Measurements from ENCODE around the gene TWIST2. TPM values are rescaled to one million over a fixed set of nuclear protein-coding genes. Genes with fewer than 3 reads are reported as not detected.

Gene TWIST2
- total and polyA plus RNA-seq, 2 donors from 2014 or later = 0.56 to 1.4 TPM

DNA sequence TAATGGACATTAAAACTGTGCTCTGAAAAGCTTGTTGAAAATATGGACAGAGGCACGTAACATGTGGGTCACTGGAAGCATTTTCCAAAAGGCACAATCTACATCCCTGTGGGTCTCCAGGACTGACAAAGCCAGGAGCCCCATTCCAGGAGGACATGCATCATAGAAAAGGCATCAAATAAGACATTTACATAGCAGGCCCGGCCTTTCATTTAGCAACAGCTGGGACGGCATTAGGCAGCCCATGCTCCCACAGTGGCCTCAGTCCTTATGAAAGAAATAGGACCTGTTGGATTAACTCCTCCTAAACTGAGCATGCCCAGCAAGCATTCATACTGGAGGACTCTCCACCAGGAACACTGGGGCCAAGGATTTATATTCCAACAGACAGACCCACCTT is 72.2 kb downstream of the TWIST2 start:
- H3K9me3 ChIP-seq (ENCODE audit: control insufficient read depth in 2 of 3, insufficient read depth in 1 of 3, low read length in 3 of 3) = no peaks in the 10 kb centered on the region
- H3K27me3 ChIP-seq (ENCODE audit: control insufficient read depth, insufficient read depth, low read length) = no peaks in the 10 kb centered on the region
- H3K4me1 ChIP-seq (ENCODE audit: control insufficient read depth in 2 of 3, insufficient read depth in 2 of 3, low read depth in 1 of 3, low read length in 3 of 3) = no peaks in the 10 kb centered on the region
- no peak overlapping the region for H3K4me3 ChIP-seq (ENCODE audit: low read length in 3 of 3)
- FAIRE-seq = no peak
- H3K27ac ChIP-seq (ENCODE audit: low read depth in 2 of 2, low read length in 2 of 2) = no peak overlapping the region
- H3K36me3 ChIP-seq (ENCODE audit: control insufficient read depth in 2 of 3, insufficient read depth in 3 of 3, low read length in 3 of 3) = no peaks in the 10 kb centered on the region
- no peak overlapping the region for H3K9ac ChIP-seq (ENCODE audit: low read length in 3 of 3)
- intact Hi-C loops (cut with DNase I) = no loop called here
- TF ChIP-seq, protein P1, sequence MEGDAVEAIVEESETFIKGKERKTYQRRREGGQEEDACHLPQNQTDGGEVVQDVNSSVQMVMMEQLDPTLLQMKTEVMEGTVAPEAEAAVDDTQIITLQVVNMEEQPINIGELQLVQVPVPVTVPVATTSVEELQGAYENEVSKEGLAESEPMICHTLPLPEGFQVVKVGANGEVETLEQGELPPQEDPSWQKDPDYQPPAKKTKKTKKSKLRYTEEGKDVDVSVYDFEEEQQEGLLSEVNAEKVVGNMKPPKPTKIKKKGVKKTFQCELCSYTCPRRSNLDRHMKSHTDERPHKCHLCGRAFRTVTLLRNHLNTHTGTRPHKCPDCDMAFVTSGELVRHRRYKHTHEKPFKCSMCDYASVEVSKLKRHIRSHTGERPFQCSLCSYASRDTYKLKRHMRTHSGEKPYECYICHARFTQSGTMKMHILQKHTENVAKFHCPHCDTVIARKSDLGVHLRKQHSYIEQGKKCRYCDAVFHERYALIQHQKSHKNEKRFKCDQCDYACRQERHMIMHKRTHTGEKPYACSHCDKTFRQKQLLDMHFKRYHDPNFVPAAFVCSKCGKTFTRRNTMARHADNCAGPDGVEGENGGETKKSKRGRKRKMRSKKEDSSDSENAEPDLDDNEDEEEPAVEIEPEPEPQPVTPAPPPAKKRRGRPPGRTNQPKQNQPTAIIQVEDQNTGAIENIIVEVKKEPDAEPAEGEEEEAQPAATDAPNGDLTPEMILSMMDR (IDR thresholded peaks at IDR 0.05; ENCODE audit: borderline replicate concordance, extremely low read depth, insufficient read depth) = no peak
- DNase-seq = no peak

DNA sequence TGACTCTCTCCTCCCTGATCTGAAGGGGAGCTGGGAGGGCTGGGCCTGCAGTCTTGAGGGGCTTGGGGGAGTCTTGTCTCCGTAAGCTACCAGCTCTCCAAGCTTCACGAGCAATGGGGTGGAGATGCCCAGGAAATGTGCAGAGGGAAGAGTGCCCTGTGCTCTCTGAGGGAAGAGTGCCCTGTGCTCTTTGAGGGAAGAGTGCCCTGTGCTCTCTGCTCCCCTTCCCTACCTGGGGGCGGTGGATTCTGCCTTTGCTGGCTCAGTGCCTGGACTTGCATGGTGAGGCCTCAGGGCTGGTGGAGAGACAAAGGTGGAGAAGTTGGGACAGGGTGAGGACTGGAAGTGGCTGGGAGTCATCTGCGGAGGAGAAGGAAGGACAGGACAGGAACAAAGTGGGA is 72.7 kb downstream of the TWIST2 start:
- no peaks in the 10 kb centered on the region for H3K36me3 ChIP-seq (ENCODE audit: control insufficient read depth in 2 of 3, insufficient read depth in 3 of 3, low read length in 3 of 3)
- TF ChIP-seq, protein P1 (IDR thresholded peaks at IDR 0.05; ENCODE audit: borderline replicate concordance, extremely low read depth, insufficient read depth) = no peak
- FAIRE-seq = no peak

GRCh38 chr2:238921259-238921658 is 73.4 kb downstream of the TWIST2 start:
- no peak for FAIRE-seq
- H3K9me3 ChIP-seq (ENCODE audit: control insufficient read depth in 2 of 3, insufficient read depth in 1 of 3, low read length in 3 of 3) = no peaks in the 10 kb centered on the region

More for the DNA sequence above, 72.7 kb downstream of the TWIST2 start:
- H3K27me3 ChIP-seq (ENCODE audit: control insufficient read depth, insufficient read depth, low read length) = no peaks in the 10 kb centered on the region
- H3K9me3 ChIP-seq (ENCODE audit: control insufficient read depth in 2 of 3, insufficient read depth in 1 of 3, low read length in 3 of 3) = no peaks in the 10 kb centered on the region
- no peak overlapping the region for H3K27ac ChIP-seq (ENCODE audit: low read depth in 2 of 2, low read length in 2 of 2)
- no peaks in the 10 kb centered on the region for H3K4me1 ChIP-seq (ENCODE audit: control insufficient read depth in 2 of 3, insufficient read depth in 2 of 3, low read depth in 1 of 3, low read length in 3 of 3)
- H3K9ac ChIP-seq (ENCODE audit: low read length in 3 of 3) = no peak overlapping the region
- DNase-seq = peak in 1 of 5 donors; percentile 18
- H3K4me3 ChIP-seq (ENCODE audit: low read length in 3 of 3) = no peak overlapping the region
- intact Hi-C loops (cut with DNase I) = no loop called here

More at GRCh38 chr2:238921259-238921658, 73.4 kb downstream of the TWIST2 start:
- no peak overlapping the region for H3K9ac ChIP-seq (ENCODE audit: low read length in 3 of 3)
- no peaks in the 10 kb centered on the region for H3K36me3 ChIP-seq (ENCODE audit: control insufficient read depth in 2 of 3, insufficient read depth in 3 of 3, low read length in 3 of 3)
- TF ChIP-seq, protein P1 (IDR thresholded peaks at IDR 0.05; ENCODE audit: borderline replicate concordance, extremely low read depth, insufficient read depth) = no peak
- H3K4me3 ChIP-seq (ENCODE audit: low read length in 3 of 3) = no peak overlapping the region
- intact Hi-C loops (cut with DNase I) = no loop called here
- no peak overlapping the region for H3K27ac ChIP-seq (ENCODE audit: low read depth in 2 of 2, low read length in 2 of 2)
- H3K4me1 ChIP-seq (ENCODE audit: control insufficient read depth in 2 of 3, insufficient read depth in 2 of 3, low read depth in 1 of 3, low read length in 3 of 3) = no peaks in the 10 kb centered on the region
- peak in 2 of 5 donors; percentile 14 to 32 for DNase-seq
- no peaks in the 10 kb centered on the region for H3K27me3 ChIP-seq (ENCODE audit: control insufficient read depth, insufficient read depth, low read length)
